Activated T-cell treated with anti-CD3 and anti-CD28 coated beads, Interleukin-2, amount 50 U/mL, for 1 hour (primary cell): ENCODE measurements around the gene TNPO3.
A peak's percentile ranks its signal among the peaks of the same experiment; 100 is the strongest.

Experiments
- DNase-seq: peaks from one replicate; pipeline ENCODE4 v3.0.0-alpha.2; 2020

Gene TNPO3

DNA sequence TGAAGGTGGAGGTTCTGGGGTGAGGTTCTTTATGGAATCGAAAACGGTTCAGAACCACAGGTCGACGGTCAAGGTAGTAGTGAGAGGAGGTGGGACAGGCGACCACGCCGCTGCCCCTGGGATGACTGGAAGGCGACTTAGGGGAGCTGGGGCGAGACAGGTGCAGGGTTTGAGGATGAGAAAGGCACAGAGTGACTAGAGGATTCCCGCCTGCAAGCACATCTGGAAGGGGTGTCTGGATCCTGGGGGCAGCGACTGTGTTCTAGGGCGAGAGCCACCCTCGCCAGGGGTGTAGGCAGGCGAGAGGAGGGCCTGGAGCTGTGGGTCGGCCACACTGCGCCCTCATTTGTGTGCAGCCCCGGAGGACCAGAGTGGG, 117.7 kb downstream of the TNPO3 start:
- no peak for DNase-seq

GRCh38 chr7:128936798-128937197, 118.1 kb downstream of the TNPO3 start:
- no peak for DNase-seq

DNA sequence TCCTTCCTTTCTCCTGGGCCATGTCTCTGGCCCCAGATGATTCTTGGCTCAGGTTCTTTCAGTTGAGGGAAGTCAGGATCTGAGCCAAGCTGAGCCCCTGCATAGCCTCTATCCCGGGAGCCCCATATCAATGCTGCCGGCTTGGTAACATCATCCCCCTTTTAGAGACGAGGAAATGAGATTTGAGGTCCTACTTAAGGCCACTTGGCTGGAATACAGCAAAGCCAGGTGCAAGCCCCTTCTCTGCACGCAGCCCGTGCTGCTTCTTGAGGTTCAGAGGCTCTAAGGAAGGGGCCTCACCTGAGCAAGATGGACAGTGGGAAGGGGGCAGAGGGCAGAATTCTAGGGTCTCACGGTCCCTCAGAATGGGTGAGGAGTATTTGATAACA, 119.6 kb downstream of the TNPO3 start:
- no peak for DNase-seq

DNA sequence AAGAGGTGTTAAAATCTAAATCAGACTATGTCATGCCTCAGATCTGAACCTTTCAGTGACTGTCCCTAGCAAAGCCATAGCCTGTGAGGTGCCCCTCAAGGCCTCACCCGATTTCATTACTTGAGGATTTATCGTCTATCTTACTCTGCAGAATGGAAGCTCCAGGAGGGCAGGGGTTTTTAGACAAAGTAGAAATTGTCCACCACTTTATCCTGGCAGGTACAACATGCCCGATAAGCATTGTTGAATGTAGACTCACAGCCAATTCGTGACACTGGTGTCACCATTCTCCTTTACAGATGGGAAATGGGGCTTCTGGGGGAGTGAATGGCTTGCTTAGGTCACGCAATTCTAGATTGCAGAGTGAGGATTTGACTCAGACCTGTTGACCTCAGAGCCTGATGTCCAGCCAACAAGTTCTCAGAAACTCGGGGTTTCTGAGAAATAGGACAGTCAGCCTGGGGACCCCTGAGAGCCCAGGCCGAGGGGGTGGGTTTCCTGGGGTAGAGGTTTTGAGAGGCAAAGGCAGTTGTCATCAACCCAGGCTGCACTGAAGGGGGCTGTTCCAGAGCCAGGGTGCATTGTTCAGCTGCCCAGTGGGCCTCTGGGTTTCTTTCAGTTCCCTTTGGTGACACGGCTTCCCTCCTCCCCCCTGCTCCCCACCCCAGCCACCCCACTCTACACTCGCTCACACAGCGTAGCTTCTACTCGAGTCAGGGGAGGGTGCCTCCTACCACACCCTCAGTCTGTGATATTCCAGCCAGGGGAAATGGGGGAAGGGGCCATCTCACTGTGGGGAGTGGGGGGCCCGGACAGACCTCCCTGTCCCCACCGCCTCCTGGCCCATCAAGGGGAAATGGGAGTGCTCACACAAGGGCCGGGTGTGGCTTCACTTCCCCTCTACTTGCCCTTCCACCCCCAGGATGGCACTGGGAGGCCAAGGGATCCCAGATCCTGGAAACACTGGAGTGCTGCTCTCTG, 120.3 kb downstream of the TNPO3 start:
- DNase-seq = no peak

DNA sequence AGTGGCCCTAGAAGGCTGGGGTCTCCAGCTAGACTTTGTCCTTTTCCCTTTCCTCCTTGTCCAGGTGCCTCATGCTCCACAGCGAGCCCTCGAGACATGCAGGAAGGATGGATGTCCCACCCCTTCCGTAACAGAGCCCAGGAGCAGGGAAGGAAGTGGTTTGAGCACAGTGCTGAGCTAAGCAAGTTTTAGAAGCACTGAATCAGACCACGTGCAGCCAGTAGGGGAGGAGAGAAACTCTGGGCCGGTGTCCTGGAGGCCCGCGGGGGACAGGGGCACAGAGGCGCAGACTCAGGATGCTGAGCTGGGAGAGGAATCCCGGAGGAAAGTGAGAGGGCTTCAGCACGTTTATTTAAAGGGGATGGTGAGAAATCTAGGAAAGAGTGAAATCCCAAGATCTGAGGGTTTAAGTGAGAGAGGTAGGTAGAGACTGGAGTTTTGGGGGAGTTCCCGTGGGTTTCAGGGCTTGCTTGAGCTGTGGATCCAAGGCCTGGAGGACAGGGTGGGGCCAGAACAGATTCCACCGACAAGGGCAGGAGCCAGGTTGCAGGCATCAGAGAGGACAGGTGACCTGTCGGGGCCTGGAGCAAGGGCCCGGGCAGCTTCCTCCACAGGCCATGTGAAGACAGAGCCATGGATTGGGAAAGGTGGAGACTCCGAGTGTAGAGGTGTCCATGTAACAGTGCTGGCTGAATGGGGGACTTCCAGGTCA, 121.6 kb downstream of the TNPO3 start:
- no peak for DNase-seq

GRCh38 chr7:128932862-128933179, 122.1 kb downstream of the TNPO3 start:
- DNase-seq = no peak

DNA sequence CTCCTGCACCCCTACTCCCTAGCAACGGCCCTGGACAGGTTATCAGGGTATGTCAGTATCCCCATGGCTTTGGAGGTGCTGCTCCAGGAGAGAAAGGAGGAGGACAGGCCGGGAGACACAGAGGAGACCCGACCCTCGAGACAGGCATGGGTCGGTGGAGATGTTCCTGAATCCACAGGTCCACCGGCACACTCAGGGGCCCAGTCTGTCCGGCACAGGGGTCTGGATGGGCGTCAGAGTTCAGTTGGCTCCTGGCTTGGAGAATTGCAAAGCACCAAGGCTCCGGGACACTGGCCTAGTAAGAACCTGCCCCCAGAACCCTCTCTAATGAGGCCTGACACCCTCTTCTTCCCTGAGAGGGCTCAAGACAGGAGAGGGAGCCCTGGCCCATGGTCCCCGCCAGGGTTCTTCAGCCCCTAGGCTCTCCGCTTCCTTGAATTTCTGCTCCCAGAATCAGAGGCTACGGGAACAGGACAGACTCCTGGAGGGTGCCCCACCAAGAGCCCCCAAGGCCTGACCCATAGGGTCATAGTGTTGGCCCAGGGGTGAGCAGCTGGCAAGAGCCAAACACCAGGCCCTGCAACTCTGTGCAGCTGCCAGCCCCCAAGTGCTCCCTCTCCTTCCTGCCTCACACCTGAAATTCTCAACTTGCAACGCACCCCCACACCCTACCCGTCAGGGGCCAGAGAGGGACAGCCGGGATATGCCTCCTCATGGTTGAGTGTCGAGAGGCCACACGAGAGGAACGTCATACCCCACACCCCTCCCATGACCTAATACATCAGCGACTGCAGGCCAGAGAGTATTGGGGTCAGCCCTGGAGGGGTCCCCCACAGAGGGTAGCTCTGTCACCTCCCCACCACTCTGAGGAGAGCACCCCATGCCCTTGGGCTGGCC, 122.7 kb downstream of the TNPO3 start:
- DNase-seq = no peak

- no peak for DNase-seq
These were observed 123.6 kb downstream of the TNPO3 start for GRCh38 chr7:128931190-128931798.

DNA sequence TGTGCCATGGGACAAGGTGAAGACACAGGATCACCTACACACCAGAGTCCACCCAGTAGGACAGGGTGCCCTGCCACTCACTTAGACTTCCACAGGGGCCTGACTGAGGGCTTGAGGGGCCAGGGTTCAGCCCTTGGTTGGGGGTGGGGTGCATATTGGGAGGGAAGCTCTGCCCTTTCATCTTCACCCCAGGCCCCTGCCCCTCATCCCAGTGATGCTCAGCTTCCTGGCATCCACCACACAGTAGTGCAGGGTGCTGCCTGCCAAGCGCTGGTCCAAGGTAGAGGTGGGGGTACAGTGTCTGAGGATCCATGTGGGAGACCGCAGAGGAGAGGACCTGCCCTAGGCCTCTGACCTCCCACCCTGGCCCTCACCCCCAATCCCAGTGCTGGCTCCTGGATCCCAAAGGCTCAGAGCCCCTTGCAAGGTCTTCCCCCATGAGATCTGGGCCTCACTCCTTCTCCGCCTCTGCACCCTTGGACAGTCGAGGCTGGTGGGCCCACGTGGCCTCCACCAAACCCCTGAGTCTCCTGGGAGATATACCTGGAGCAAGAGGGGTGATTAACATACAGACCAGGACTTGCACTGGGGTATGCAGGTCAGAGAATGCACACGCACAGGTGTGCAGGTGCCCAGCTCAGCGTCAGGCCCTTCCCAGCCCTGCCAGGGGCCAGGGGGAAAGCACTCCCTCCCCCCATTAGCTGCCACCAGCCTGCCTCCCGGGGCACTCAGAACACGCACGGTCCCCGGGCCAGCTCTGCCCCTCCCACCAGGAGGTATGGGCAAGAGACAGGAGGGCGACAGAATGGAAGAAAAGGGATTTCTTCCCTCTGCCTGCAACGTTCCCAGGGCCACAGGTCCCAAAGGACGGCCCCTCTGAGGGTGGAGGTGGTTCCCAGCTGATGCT, 125.8 kb downstream of the TNPO3 start:
- DNase-seq = peak; percentile 2

- no peak for DNase-seq
These were observed 126.6 kb downstream of the TNPO3 start for GRCh38 chr7:128928159-128928813.

DNA sequence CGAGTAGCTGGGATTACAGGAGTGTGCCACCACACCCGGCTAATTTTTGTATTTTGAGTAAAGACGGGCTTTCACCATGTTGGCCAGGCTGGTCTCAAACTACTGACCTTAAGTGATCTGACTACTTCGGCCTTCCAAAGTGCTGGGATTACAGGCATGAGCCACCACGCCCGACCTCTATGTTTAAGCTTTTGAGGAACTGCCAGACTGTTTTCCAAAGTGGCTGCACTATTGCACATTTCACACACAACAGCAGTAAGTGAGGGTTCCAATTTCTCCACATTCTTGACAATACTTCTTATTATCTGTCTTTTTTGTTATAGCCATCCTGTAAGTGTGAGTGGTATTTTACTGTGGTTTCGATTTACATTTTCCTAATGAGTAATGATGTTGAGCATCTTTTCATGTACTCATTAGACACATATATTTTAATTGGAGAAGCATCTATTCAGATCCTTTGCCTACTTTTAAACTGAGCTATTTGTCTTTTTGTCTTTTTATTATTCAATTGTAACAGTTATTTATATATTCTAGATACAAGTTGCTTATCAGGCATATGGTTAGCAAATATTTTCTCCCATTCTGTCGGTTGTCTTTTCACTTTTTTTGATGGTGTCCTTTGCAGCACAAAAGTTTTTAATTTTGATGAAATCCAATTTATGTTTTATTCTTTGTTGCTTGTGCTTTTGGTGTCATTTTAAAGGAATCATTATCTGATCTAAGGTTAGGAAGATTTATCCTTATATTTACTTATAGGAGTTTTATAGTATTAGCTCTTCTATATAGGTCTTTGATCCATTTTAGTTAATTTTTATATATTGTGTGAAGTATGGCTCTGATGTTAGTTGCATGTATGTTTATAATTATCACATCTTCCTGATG, 130.0 kb downstream of the TNPO3 start:
- DNase-seq = no peak

GRCh38 chr7:128923411-128923800, 131.5 kb downstream of the TNPO3 start:
- DNase-seq = peak; percentile 2

DNA sequence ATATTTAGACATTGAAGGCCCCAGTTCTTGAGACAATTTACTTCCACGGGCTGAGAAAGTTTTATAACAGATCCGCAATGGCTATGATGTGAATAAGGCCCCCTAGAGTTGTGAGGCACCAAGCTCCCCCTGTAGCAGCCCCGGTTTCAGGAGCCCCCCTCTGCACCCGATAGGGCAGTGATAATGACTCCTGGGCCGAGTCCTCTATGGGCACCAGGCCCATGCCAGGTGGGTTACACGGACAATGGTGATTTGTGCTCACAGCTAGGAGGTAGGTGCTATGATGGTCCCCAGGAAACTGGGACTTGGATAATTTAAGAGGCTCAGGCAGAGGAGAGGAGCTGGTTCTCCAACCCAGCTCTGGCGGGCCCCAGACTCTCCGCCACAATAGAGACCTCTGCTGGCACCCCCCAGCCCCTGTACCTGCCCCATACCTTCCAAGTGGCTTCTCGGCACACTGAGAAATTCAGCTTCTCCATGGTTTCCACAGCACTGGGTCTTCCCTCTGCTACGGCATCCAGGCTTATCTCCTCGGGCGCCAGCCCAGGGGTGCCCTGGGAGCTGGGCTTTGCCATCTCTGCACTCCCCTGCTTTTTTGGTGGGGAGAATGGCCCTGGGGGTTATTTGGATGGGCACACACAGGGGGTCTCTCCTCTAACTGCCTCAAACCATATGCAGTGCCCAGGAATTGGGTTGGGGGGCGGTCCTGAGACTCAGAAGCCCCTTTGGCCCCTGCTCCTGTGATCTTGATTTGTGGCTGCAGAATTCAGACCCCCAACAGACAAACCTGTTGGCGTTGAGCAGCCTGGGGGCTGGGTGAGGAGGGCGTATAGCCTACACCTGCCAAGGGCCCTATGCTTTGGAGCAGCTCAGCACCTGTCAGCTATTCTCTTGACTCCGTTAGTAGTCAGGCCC, 132.2 kb downstream of the TNPO3 start:
- DNase-seq = peak; percentile 2

GRCh38 chr7:128921866-128922440, 133.0 kb downstream of the TNPO3 start:
- DNase-seq = peak; percentile 2

DNA sequence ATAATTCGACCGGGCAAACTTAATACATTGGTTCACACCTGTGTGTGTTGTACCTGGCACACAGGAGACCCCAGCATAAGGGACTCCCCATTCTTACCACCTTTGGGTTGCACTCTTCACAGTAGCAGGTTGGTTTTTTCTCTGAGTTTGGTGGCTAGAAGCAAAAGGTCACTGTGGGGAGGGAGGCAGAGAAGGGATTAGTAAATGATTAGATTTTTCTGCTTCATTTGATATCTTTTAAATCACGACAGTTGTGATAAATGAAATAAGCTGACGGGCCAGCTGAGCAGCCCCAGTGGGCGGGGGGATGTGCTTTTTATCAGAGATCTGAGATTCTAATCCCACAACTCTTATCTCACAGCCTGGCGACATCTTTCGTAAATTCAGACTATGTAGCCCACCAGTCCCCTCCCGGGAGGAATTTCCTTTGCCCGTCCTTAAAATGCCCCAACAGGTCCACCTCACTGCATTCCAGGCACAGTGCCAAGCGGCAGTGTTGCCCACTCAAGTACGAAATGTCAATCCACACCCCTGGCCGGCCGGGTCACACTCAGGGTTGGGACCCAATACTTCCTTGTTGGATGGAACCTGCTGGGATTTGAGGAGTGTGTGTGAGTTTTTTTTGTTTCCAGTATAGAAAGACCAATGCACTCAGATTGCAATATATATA, 133.9 kb downstream of the TNPO3 start:
- DNase-seq = no peak

DNA sequence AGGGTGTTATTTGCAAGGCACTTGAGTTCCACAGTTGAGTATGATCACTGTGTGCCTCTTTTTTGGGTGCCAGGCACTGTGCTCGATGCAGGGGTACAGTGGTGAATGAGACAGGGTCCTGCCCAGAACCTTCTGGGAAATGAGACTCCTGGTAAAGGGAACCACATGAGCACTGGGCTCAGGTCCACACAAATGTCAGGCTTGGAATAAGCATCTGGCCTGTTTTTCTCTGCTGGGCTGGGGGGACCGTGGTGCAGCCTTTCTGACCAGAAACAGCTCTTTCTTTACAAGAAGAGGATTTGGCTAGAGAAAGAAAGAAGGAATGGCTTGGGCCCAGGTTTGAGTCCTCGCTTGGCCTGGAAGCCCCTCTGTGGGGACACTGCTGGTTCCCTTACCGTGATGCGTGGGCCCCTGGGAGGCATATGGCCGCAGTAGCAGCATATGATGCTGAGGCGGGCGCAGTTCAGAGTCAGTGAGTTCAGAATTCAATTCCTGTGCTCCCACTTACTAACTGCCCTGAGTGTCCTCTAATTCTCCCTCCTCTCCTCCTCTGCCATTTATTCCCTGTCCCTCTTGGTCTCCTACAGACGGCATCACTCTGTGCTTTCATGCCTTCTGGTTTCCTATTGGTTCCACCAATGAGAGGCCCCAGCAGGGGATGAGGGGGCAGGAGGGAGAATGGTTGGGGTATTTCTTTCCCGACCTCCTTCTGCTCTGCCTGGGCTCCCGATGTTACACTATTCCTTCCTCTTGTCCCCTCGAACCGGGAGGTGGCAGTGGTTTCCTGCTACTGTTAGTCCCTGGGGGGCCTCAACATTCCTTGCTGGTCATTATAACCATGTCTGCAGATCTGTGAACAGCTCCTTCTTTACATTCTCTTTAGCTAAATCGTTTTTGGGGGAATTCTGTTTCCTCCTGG, 134.8 kb downstream of the TNPO3 start:
- no peak for DNase-seq

DNA sequence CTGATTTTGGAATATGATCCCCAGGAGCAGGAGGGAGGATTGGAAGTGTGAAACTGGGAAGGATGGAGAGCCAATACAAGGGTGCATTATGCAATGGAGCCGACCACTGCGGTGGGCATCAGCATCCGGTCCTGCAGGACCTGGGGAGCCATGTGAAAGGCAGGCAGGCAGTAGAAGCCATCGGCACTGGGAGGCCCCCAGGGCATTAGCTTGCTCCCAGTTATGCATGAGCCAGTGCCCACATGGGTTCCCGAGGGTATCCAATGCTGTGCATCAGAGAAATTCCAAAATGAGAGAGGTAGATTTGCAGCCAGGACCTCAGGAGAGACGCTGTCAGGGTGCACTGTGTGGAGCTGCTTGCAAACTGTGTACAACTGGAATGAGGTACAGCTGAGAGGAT, 135.7 kb downstream of the TNPO3 start:
- no peak for DNase-seq
